Measurements from ENCODE around the gene FILIP1. TPM values are rescaled to one million over a fixed set of nuclear protein-coding genes. Genes with fewer than 3 reads are reported as not detected.

Gene FILIP1
- total and polyA plus RNA-seq, 2 of the 4 experiments (the other 2 are of a cell fraction): under 0.01 to 0.03 TPM

DNA sequence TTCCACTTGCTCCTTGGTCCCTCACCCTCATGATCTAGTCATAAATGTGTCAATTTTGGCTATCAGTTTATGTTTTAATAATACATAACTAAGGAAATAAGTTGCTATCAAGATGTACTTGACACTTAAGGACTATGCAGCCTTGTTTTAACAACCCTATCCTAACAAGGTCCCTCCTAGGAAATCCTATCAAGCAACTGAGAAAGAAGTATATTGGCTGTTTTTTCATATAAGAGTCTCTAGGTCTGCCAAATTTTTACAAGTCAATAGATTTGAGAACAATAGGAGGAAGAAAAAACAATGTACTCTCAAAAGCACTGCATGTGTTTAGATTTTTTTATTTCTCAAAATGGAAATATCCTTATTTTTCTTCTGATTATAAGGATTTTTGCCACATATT, 14.7 kb downstream of the FILIP1 start:
- no peak overlapping the region for H3K4me2 ChIP-seq (ENCODE audit: low read depth, low read length)
- TF ChIP-seq, protein P1, sequence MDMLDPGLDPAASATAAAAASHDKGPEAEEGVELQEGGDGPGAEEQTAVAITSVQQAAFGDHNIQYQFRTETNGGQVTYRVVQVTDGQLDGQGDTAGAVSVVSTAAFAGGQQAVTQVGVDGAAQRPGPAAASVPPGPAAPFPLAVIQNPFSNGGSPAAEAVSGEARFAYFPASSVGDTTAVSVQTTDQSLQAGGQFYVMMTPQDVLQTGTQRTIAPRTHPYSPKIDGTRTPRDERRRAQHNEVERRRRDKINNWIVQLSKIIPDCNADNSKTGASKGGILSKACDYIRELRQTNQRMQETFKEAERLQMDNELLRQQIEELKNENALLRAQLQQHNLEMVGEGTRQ (IDR thresholded peaks at IDR 0.05; ENCODE audit: low read depth, low read length): no peak
- no peak for TF ChIP-seq MAZ (IDR thresholded peaks at IDR 0.05; ENCODE audit: borderline replicate concordance, low read depth, low read length)
- no peak for TF ChIP-seq BHLHE40 (IDR thresholded peaks at IDR 0.05; ENCODE audit: low read depth, low read length)
- TF ChIP-seq RFX5 (IDR thresholded peaks at IDR 0.05; ENCODE audit: low read depth, low read length): no peak
- no peak for TF ChIP-seq RCOR1 (IDR thresholded peaks at IDR 0.05; ENCODE audit: insufficient replicate concordance, low read length)
- no peak for TF ChIP-seq NFE2L2 (IDR thresholded peaks at IDR 0.05; ENCODE audit: low read depth, low read length)
- TF ChIP-seq CHD1 (IDR thresholded peaks at IDR 0.05; ENCODE audit: low read depth, low read length): no peak
- no peak for TF ChIP-seq POLR2A (IDR thresholded peaks at IDR 0.05; ENCODE audit: low read depth, low read length)
- TF ChIP-seq, protein P2, sequence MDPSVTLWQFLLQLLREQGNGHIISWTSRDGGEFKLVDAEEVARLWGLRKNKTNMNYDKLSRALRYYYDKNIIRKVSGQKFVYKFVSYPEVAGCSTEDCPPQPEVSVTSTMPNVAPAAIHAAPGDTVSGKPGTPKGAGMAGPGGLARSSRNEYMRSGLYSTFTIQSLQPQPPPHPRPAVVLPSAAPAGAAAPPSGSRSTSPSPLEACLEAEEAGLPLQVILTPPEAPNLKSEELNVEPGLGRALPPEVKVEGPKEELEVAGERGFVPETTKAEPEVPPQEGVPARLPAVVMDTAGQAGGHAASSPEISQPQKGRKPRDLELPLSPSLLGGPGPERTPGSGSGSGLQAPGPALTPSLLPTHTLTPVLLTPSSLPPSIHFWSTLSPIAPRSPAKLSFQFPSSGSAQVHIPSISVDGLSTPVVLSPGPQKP (IDR thresholded peaks at IDR 0.05; ENCODE audit: borderline replicate concordance, low read depth, low read length): no peak
- TF ChIP-seq MAFK (IDR thresholded peaks at IDR 0.05; ENCODE audit: low read depth, low read length): no peak
- TF ChIP-seq MXI1 (IDR thresholded peaks at IDR 0.05; ENCODE audit: borderline replicate concordance, low read depth, low read length): no peak
- TF ChIP-seq FOS (IDR thresholded peaks at IDR 0.05; ENCODE audit: low read depth, low read length): no peak
- TF ChIP-seq RAD21 (IDR thresholded peaks at IDR 0.05; ENCODE audit: low read length): no peak
- TF ChIP-seq, protein P3, sequence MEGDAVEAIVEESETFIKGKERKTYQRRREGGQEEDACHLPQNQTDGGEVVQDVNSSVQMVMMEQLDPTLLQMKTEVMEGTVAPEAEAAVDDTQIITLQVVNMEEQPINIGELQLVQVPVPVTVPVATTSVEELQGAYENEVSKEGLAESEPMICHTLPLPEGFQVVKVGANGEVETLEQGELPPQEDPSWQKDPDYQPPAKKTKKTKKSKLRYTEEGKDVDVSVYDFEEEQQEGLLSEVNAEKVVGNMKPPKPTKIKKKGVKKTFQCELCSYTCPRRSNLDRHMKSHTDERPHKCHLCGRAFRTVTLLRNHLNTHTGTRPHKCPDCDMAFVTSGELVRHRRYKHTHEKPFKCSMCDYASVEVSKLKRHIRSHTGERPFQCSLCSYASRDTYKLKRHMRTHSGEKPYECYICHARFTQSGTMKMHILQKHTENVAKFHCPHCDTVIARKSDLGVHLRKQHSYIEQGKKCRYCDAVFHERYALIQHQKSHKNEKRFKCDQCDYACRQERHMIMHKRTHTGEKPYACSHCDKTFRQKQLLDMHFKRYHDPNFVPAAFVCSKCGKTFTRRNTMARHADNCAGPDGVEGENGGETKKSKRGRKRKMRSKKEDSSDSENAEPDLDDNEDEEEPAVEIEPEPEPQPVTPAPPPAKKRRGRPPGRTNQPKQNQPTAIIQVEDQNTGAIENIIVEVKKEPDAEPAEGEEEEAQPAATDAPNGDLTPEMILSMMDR (conservative IDR thresholded peaks at IDR 0.05; ENCODE audit: low read depth, low read length): no peak
- no peak for TF ChIP-seq SMC3 (IDR thresholded peaks at IDR 0.05; ENCODE audit: low read depth, low read length)
- TF ChIP-seq CEBPB (IDR thresholded peaks at IDR 0.05; ENCODE audit: low read depth, low read length): no peak
- no TSS peak for BruUV-seq (replicated peaks)
- H3K18ac ChIP-seq (ENCODE audit: low read depth, low read length): no peak overlapping the region
- H3K14ac ChIP-seq (replicated peaks; ENCODE audit: low read depth, low read length): no peak overlapping the region
- H3K4me1 ChIP-seq (ENCODE audit: control insufficient read depth, insufficient read depth, low read length): peaks cover 6% of the 10 kb centered on the region
- no peak overlapping the region for H4K8ac ChIP-seq (ENCODE audit: low read depth in 2 of 2, low read length in 2 of 2)
- H3K27me3 ChIP-seq (ENCODE audit: control insufficient read depth, insufficient read depth, low read length): no peaks in the 10 kb centered on the region; the same call in 1 of the 2 replicates
- peaks cover 4% of the 10 kb centered on the region for H3K9me1 ChIP-seq (ENCODE audit: insufficient read depth, low read length)
- no peak overlapping the region for H3K27ac ChIP-seq (ENCODE audit: insufficient read depth, low read length)
- DNase-seq: no peak
- no peak overlapping the region for H2AK5ac ChIP-seq (ENCODE audit: low read depth, low read length)
- no peaks in the 10 kb centered on the region for H3K79me1 ChIP-seq (ENCODE audit: low read depth in 1 of 2, low read length in 2 of 2)
- H4K20me1 ChIP-seq (ENCODE audit: insufficient read depth, low read length): no peaks in the 10 kb centered on the region
- H3K4ac ChIP-seq (ENCODE audit: low read depth, low read length): no peak overlapping the region
- ATAC-seq (ENCODE audit: low read depth): no peak
- CTCF ChIA-PET: no interaction called here
- no peak overlapping the region for H3K9ac ChIP-seq (ENCODE audit: low read depth, low read length)
- H2AFZ ChIP-seq (replicated peaks; ENCODE audit: low read length, poor library complexity): no peak overlapping the region
- no peak overlapping the region for H2BK15ac ChIP-seq (ENCODE audit: low read depth, low read length)
- no peak overlapping the region for H2BK5ac ChIP-seq (ENCODE audit: low read depth, low read length, poor library complexity, severe bottlenecking)
- no peak overlapping the region for H4K5ac ChIP-seq (ENCODE audit: low read depth, low read length)
- no peak overlapping the region for H3K56ac ChIP-seq (ENCODE audit: extremely low read depth, insufficient read depth, low read length)
- no peak overlapping the region for H2AK9ac ChIP-seq (replicated peaks; ENCODE audit: low read depth, low read length, poor library complexity)
- in situ Hi-C loops (cut with MboI; ENCODE audit: low sequenced_read_pairs): no loop called here
- H4K91ac ChIP-seq (ENCODE audit: insufficient read depth, low read depth, low read length): no peak overlapping the region
- H2BK120ac ChIP-seq (ENCODE audit: low read depth, low read length): no peak overlapping the region
- no peak overlapping the region for H2BK20ac ChIP-seq (ENCODE audit: low read depth, low read length)
- no peaks in the 10 kb centered on the region for H3K36me3 ChIP-seq (ENCODE audit: control insufficient read depth, insufficient read depth, low read length)
- intact Hi-C loops (cut with micrococcal nuclease): no loop called here
- no peaks in the 10 kb centered on the region for H3K9me3 ChIP-seq (ENCODE audit: control insufficient read depth, insufficient read depth, low read length)
- H3K4me3 ChIP-seq (ENCODE audit: insufficient read depth, low read depth, low read length): no peak overlapping the region
- H3K23ac ChIP-seq (ENCODE audit: low read depth, low read length): no peak overlapping the region
- POLR2A ChIA-PET (ENCODE audit: unreplicated experiment): no interaction called here
- dilution Hi-C loops (cut with HindIII; ENCODE audit: low sequenced_read_pairs, unreplicated experiment): no loop called here

All from IMR-90 (cell line).